H4 (cell line): Measurements from ENCODE around the gene MDFI. TPM values are rescaled to one million over a fixed set of nuclear protein-coding genes. Genes with fewer than 3 reads are reported as not detected.

Experiments
- DNase-seq: peaks from one replicate; pipeline ENCODE4 v3.0.0-alpha.2; 2015; ENCODE audit warnings: low spot score
- total RNA-seq: library from RNA; depleted of rRNA; stranded (reverse); fragments of >200 nt; shearing (Covaris generic); gene quantifications from 2 replicates; pipeline ENCODE4 v1.2.3, GENCODE V29; 2014

Gene MDFI
- total RNA-seq, 1 experiment from 2014 or later = 0.72 TPM

DNA sequence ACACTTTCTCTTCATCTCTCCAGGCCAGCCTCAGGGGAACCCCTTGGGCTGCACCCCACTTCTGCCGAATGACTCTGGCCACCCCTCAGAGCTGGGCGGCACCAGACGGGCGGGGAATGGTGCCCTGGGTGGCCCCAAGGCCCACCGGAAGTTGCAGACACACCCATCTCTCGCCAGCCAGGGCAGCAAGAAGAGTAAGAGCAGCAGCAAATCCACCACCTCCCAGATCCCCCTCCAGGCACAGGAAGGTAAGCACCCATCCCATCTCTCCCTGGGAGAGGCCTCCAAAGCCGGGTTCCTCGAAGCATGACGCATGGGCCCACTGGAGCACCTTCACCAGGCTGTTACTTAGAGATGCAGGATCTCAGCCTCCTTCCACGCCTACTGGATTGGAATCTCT, 11.3 kb downstream of the MDFI start:
- no peak for DNase-seq

DNA sequence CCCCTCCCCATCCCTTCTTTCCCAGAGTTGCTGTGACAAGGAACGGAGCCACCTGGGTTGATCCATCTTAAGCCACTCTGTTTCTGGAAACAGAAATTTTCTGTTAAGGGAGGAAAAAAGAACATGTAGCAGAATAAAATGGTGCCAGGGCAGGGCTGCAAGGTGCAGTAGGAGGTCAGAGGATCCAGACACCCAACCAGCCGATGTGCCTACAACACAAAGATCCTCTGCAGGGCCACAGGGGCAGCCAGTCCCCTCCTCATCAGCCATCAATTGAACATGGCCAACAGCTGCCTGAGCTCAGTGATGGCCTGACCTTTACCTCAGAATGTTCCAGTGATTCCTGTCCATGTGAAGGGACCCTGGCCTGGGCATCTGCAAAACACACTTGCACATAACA, 11.9 kb downstream of the MDFI start:
- no peak for DNase-seq

DNA sequence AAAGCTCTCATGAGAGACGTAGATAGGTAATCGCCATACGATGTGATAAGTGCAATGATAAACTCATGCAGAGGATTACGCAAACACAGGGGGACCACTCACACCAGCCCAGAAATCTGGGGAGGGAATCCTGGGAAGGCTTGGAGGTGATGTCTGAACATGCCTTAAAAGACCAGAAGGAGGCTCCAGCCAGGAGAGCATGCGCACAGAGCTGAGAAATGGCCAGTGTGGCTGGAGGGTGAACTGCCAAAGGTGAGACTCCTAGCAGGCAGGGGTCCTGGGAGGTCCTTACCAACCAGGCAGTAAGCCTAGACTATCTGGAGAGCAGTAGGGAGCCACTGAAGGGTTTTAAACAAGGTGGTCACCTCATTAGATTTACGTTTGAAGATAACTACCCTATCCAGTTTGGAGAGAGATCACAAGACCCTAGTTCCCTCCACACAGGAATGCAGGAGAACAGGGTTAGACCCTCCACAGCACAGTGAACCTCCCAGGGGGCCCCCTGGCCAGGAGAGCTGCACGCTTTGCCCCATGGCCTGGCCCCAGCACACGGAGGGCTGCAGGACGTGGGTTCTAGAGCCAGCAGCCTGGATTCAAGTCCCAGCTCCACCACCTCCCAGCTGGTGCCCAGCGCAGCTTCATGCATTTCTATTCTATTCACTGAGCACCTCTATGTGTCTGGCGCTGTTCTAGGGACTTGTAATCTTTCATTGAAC, 13.1 kb downstream of the MDFI start:
- no peak for DNase-seq

DNA sequence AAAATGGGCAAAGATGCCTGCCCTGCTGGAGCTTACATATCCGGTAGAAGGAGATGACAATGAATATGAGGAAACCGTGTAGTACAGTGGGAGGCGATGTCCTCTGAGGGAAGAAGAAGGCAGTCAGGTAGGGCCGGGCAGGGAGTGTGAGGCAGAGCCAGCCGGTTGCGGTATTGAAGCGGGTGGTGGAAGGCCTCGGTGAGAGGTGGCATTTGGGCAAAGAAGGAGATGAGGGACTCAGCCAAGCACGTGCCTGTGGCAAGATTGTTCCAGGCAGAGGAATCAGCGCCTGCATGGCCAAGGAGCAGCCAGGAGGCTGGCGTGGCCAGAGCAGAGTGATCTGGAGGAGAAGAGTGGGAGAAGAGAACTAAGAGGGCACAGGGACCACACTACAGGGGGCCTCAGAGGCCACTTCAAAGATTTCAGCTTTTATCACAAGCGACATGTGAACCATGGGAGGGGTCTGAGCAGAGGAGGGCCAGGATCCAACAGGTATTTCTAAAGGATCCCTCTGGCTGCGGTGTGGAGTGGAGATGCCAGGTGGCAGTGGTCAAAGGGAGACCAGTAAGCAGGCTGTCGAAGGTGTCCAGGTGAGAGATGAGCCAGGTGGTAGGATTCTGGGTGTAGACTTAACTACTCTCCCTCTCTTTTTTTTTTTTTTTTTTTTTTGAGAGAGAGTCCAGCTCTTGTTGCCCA, 13.8 kb downstream of the MDFI start:
- DNase-seq = no peak

DNA sequence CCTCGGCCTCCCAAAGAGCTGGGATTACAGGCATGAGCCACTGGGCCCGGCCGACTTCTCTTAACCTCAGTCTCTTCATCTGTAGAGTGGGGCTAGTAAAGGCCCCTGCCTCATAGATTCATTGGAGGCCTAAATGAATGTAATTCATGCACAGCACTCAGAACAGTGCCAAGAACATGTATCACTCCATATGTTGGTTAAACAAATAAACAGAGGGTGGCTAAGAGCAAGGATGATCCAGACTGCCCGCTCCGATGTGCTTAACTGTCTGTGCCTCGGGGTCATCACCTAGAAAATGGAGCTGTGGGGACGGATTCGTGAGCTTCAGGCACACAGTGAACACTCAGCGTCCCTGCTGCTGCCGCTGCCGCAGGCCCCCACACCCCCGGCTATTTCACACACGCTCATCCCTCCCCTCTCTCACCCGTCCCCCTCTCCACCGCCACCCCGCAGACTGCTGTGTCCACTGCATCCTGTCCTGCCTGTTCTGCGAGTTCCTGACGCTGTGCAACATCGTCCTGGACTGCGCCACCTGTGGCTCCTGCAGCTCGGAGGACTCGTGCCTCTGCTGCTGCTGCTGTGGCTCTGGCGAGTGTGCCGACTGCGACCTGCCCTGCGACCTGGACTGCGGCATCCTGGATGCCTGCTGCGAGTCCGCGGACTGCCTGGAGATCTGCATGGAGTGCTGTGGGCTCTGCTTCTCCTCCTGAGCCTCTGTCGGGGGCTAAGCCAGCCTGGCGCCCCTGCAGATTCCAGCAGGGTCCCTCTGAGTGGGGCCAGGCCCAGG, 14.8 kb downstream of the MDFI start:
- no peak for DNase-seq

DNA sequence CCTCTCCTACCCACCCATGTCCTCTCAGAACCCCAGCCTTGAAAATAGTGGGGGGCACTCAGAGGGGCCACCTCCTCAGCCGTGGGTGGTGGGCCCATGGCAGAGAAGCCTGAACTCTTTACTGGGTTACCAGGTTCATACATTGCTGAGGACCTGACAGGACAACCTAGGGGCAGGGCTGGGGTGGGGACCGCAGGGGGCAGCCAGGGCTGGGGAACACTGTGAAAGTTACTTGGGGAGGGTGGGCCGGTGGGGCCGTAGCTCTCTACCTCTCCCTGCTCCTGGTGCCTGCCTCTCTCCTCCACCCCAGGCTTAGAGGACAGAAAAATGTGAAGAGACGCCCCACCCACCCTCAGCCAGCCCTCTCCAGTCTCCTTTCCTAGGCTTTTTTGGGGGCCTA, 15.4 kb downstream of the MDFI start:
- no peak for DNase-seq

GRCh38 chr6:41654151-41654697, 16.0 kb downstream of the MDFI start:
- DNase-seq = no peak

DNA sequence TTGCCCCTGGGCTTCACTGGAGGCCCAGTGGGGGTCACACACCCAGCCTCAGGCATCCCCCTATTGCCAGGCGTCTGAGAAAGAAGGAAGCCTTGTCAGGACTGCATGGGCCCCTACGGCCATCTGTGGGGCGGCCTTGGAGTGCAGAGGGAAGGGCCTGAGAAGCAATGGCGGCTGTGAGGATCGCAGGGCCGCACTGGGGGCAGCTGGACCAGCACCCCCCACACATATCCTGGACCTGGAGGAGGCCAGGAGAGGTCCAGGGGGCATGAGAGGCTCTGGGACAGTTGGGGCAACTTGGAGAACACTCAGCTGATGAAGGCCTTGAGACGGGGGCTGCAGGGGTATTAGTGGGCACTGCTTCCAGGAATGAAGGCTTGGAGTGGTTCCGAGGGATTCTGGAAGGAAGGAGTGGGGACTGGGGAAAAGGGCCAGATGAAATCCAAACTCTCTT, 16.5 kb downstream of the MDFI start:
- DNase-seq = no peak

GRCh38 chr6:41655176-41655575, 16.9 kb downstream of the MDFI start:
- DNase-seq = no peak

DNA sequence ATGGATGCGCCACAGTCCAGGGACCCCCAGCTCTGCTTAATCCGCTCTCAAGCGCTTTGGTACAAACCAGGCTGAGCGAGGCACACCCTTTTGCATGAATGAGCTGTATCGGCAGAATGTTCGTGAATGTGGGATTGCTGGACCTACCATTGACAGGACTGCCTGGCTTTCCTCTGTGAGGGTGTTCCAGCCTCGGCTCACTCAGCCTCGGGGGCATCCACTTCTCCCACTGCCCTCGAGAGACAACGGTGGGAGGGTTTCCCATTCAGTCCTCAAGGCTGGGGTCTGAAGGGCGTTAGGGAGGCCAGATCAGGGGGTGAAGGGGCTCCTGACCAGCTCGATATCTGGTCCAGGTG, 17.4 kb downstream of the MDFI start:
- DNase-seq = no peak

GRCh38 chr6:41656002-41656691, 17.9 kb downstream of the MDFI start:
- no peak for DNase-seq

DNA sequence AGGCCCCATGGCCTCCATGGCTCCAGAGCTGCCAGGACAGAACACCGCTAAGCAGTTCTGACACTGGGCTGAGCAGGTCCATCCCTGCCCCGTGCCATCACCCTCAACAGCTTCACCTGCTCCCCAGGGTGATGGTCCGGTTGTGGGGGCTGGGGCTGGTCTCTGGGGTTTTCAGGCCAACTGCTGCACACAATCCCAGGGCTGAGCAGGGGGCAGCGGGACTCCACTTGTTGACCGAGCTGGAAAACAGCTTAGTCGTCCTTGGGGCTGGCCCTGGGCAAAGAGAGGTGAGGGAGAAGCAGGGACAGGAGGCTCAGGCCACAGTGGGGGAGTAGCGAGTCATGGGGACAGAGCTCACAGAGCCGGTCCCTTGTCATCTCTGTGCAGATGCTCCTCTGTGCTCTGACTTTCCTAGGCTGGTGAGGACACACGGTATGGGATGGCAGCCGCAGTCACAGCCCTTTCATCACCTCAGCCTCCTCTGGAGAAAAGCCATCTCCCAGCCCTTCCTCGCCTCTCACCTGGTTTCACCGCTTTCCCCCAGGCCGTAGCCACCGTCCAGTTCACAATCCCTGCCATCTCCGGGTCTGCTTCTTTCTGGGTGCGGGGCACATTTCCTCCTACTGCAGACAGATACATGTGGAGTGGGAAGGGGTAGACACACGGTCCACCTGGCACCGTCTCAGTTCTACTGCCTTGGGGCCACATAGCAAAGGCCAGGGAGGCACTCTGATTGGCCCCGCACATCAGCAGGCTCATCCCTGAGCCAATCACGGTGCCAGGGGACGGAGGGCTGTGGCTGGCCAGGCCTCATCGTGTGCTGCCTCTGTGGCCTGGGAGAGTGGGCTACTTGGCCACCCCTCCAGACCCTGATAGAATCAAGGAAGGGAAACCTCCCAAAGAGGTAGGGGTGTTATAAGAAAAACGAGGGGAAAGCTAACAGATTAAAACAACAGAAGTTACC, 19.1 kb downstream of the MDFI start:
- no peak for DNase-seq

- no peak for DNase-seq
These were observed 20.4 kb downstream of the MDFI start for GRCh38 chr6:41658636-41659035.

- DNase-seq = no peak
These were observed 21.7 kb downstream of the MDFI start for GRCh38 chr6:41659935-41660334.

GRCh38 chr6:41663568-41663967, 25.3 kb downstream of the MDFI start:
- no peak for DNase-seq

GRCh38 chr6:41664271-41664670, 26.0 kb downstream of the MDFI start:
- DNase-seq = no peak

DNA sequence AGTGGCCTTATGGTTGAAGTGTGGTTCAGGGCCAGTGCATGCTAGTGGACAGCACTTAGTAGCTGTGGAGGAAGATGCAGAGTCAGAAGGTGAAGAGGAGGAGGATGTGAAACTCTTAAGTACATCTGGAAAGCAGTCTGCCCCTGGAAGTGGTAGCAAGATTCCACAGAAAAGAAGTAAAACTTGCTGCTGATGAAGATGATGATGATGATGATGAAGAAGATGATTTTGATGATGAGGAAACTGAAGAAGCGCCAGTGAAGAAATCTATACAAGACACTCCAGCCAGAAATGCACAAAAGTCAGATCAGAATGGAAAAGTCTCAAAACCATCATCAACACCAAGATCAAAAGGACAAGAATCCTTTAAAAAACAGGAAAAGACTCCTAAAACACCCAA, 28.9 kb downstream of the MDFI start:
- no peak for DNase-seq

DNA sequence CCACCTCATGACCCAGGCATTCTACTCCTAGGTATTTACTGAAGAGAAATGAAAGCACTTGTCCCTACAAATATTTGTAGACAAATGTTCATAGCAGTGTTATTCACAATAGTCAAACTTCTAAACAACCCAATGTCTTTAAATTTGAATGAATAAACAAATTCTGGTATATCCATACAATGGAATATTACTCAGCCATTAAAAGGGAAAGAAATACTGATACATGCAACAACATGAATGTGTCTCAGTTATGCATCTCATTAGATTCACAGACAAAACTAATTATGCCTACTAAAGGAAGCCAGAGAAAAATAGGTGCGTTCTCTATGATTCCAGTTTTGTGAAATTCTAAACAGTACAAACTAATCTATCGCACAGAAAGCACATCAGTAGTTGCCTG, 30.7 kb downstream of the MDFI start:
- no peak for DNase-seq

DNA sequence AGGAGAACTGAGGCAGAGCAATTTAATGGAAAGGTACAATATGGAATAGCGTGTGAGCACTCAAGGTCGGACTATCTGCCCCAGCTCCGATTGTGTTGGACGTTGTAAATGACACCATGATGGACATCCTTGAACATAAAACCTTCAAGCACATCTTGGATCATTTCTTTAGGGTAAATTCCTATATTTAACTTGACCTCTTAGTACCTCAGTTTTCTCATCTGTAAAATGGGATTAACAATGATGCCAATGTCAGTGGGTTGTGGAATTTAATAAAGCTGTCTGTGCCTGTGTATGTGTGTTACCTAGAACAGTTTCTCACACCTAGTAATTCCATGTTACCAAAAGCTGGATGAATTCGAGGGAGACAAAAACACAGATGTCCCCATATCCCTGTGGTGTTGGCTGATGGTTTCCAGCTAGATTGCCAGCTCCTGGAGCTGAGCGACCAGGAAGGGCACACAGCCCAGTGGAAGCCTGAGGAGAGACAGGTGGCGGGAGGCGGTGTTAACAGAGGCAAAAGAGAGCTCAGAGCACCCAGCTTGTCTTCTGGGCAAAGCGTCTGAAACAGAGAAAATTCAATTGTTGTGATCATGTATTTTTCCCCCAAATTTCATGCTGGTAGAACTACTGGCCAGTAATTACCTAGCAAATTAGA, 32.6 kb downstream of the MDFI start:
- no peak for DNase-seq

DNA sequence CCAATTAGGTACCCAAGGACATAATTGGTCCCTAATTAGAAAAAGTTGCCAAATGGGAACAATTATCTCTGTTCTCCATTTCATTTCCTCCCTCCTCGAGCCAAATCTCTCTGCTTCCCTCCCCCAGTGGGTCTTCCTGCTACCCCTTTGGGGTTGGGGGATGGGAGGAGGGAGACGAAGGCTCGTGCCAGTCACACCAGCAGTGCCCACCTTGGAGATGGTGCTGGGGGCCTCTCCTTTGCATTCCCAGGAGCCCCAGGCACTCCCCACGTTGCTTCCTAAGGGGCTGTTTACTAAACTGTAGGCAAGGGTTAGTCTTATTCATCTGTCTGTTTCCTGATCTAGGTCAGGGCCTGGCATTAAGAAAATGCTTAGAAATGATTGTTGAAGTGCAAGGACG, 33.1 kb downstream of the MDFI start:
- DNase-seq = no peak
